ENCODE data around the gene NFIA. TPM values are rescaled to one million over a fixed set of nuclear protein-coding genes. Genes with fewer than 3 reads are reported as not detected.

Gene NFIA
- total and polyA plus RNA-seq, 10 of the 15 experiments (the other 5 are each of a cell fraction or from before 2014, with no cell fraction given) = 0.10 to 0.16 TPM; not detected in 8

- no peak overlapping the region for H2AFZ ChIP-seq (ENCODE audit: control insufficient read depth, low read depth, low read length)
- H3K9me3 ChIP-seq (replicated peaks; ENCODE audit: control insufficient read depth, insufficient read depth, low read length) = no peaks in the 10 kb centered on the region
- no peak overlapping the region for H3K9ac ChIP-seq (ENCODE audit: control insufficient read depth, insufficient read depth, low read length)
- no peaks in the 10 kb centered on the region for H3K79me2 ChIP-seq (ENCODE audit: control insufficient read depth, insufficient read depth, low read length)
- no peaks in the 10 kb centered on the region for H3K36me3 ChIP-seq (ENCODE audit: control insufficient read depth in 2 of 2, insufficient read depth in 2 of 2, low read length in 1 of 2)
- intact Hi-C loops (cut with micrococcal nuclease; ENCODE audit: unreplicated experiment) = no loop called here
- DNase-seq (ENCODE audit: low read depth, low spot score) (no peak), FAIRE-seq (no peak), ATAC-seq (no peak)
- H3K27me3 ChIP-seq (replicated peaks in 1 of 2; ENCODE audit: control insufficient read depth in 2 of 2, insufficient read depth in 2 of 2, low read length in 1 of 2) = no peaks in the 10 kb centered on the region
- no peak overlapping the region for H3K4me2 ChIP-seq (ENCODE audit: control insufficient read depth, insufficient read depth)
- no TSS peak for BruUV-seq (replicated peaks)
- no peaks in the 10 kb centered on the region for H3K4me1 ChIP-seq (ENCODE audit: control insufficient read depth, insufficient read depth, low read length)
- in situ Hi-C loops (cut with MboI) = no loop called here
- H3K27ac ChIP-seq (ENCODE audit: control insufficient read depth, insufficient read depth) = no peak overlapping the region
- TF ChIP-seq YBX1 (IDR thresholded peaks at IDR 0.05) = no peak
- no peak for TF ChIP-seq BCL3 (IDR thresholded peaks at IDR 0.05; ENCODE audit: borderline replicate concordance, insufficient read depth, low read depth, low read length, poor library complexity, severe bottlenecking)
- no peak for TF ChIP-seq ZNF274 (IDR thresholded peaks at IDR 0.05; ENCODE audit: insufficient read depth, insufficient read length)
- TF ChIP-seq BCLAF1 (IDR thresholded peaks at IDR 0.05) = no peak
- no peak for TF ChIP-seq MXI1 (IDR thresholded peaks at IDR 0.05; ENCODE audit: low read depth, low read length)
- TF ChIP-seq RCOR1 (conservative IDR thresholded peaks at IDR 0.05; ENCODE audit: low read depth, low read length) = no peak
- no peak for TF ChIP-seq E2F4 (IDR thresholded peaks at IDR 0.05; ENCODE audit: low read depth, low read length)
- no peak for TF ChIP-seq HCFC1 (IDR thresholded peaks at IDR 0.05; ENCODE audit: low read length)
- TF ChIP-seq STAT3 (IDR thresholded peaks at IDR 0.05; ENCODE audit: low read depth, low read length) = no peak
- no peak for TF ChIP-seq SIX5 (IDR thresholded peaks at IDR 0.05; ENCODE audit: low read depth, low read length, severe bottlenecking)
- no peak for TF ChIP-seq GATAD2B (conservative IDR thresholded peaks at IDR 0.05; ENCODE audit: low read depth)
- no peak for TF ChIP-seq HSF1 (IDR thresholded peaks at IDR 0.05; ENCODE audit: low read depth, low read length)
- TF ChIP-seq EGR1 (IDR thresholded peaks at IDR 0.05; ENCODE audit: borderline replicate concordance in 1 of 2, low read depth in 2 of 2, low read length in 2 of 2) = no peak
- 0% methylated on average over 1 of the region's 1 CpG for WGBS (ENCODE audit: insufficient coverage, insufficient replicate concordance, low lambda C conversion rate, missing lambda C conversion rate)
- RAD21 ChIA-PET (ENCODE audit: unreplicated experiment) = no interaction called here
- no peak overlapping the region for H3K4me3 ChIP-seq
- H4K20me1 ChIP-seq (ENCODE audit: control insufficient read depth, insufficient read depth) = no peaks in the 10 kb centered on the region
- POLR2A ChIA-PET = no interaction called here
- CTCF ChIA-PET = interaction anchor here (0.6 kb wide), 1 partner anchor 1099 kb away, joined by 3 read pairs; no protein-coding TSS in a partner anchor
- SMC1A ChIA-PET (ENCODE audit: uncharacterized antibody, unreplicated experiment) = no interaction called here
These were observed 171.7 kb downstream of the NFIA start for GRCh38 chr1:61253912-61254633.

All from GM12878 (cell line).